ENCODE data around the gene TXNDC5. TPM values are rescaled to one million over a fixed set of nuclear protein-coding genes. Genes with fewer than 3 reads are reported as not detected.
A peak's percentile ranks its signal among the peaks of the same experiment; 100 is the strongest.

The TXNDC5 gene
- total and polyA plus RNA-seq, 2 of the 13 experiments (the other 11 are each of a cell fraction or from before 2014, with no cell fraction given), result 287 to 578 TPM

- TF ChIP-seq KLF9 (CRISPR knock-in tag; IDR thresholded peaks at IDR 0.05; ENCODE audit: low read depth) (no peak), ZNF670 (CRISPR knock-in tag; IDR thresholded peaks at IDR 0.05; ENCODE audit: borderline replicate concordance) (no peak), PCBP1 (IDR thresholded peaks at IDR 0.05; ENCODE audit: borderline replicate concordance, low read depth, low read length) (no peak), SALL1 (CRISPR knock-in tag; IDR thresholded peaks at IDR 0.05) (no peak), BRD4 (CRISPR knock-in tag; IDR thresholded peaks at IDR 0.05) (no peak), ATF4 (CRISPR knock-in tag; IDR thresholded peaks at IDR 0.05) (peak; percentile 76 to 93; a peak in 3 of 4 replicates), ARID2 (CRISPR knock-in tag; IDR thresholded peaks at IDR 0.05; ENCODE audit: borderline replicate concordance) (0 out of 2 replicates have a peak, but pooled peaks have one; percentile 68), ZNF530 (CRISPR knock-in tag; IDR thresholded peaks at IDR 0.05; ENCODE audit: low read depth) (no peak), SMAD1 (CRISPR knock-in tag; IDR thresholded peaks at IDR 0.05; ENCODE audit: borderline replicate concordance, low read depth) (no peak), ZBTB43 (CRISPR knock-in tag; conservative IDR thresholded peaks at IDR 0.05) (no peak), CCAR2 (optimal IDR thresholded peaks at IDR 0.05; ENCODE audit: low read depth, low read length) (no peak), ZNF12 (CRISPR knock-in tag; IDR thresholded peaks at IDR 0.05) (no peak), TRAFD1 (CRISPR knock-in tag; IDR thresholded peaks at IDR 0.05; ENCODE audit: borderline replicate concordance) (no peak), RNF219 (CRISPR knock-in tag; IDR thresholded peaks at IDR 0.05) (no peak), AGO2 (optimal IDR thresholded peaks at IDR 0.05; ENCODE audit: low read depth, low read length) (no peak), CEBPG (CRISPR knock-in tag; IDR thresholded peaks at IDR 0.05) (peak; percentile 87), CBX1 (IDR thresholded peaks at IDR 0.05; ENCODE audit: low read depth) (no peak), FOXA1 (IDR thresholded peaks at IDR 0.05) (no peak), FOXA1 (CRISPR knock-in tag; IDR thresholded peaks at IDR 0.05) (no peak), MIXL1 (CRISPR knock-in tag; IDR thresholded peaks at IDR 0.05) (no peak), ZSCAN12 (CRISPR knock-in tag; IDR thresholded peaks at IDR 0.05) (no peak), ZNF883 (CRISPR knock-in tag; IDR thresholded peaks at IDR 0.05; ENCODE audit: not compliant biosample characterization) (no peak), ZFP36 (IDR thresholded peaks at IDR 0.05; ENCODE audit: borderline replicate concordance, low read depth, low read length, partially characterized antibody) (no peak), ZNF274 (CRISPR knock-in tag; IDR thresholded peaks at IDR 0.05) (no peak), ETS1 (CRISPR knock-in tag; IDR thresholded peaks at IDR 0.05) (no peak)
These were observed 1.4 kb upstream of the TXNDC5 start (continued) for GRCh38 chr6:7912024-7912423.

All from HepG2 (cell line).